ENCODE data around the gene CATSPERZ. TPM values are rescaled to one million over a fixed set of nuclear protein-coding genes. Genes with fewer than 3 reads are reported as not detected.

CATSPERZ gene
- total and polyA plus RNA-seq, 2 of the 8 experiments (the other 6 are each of a cell fraction or from before 2014, with no cell fraction given), result 0.77 TPM; not detected in 1

DNA sequence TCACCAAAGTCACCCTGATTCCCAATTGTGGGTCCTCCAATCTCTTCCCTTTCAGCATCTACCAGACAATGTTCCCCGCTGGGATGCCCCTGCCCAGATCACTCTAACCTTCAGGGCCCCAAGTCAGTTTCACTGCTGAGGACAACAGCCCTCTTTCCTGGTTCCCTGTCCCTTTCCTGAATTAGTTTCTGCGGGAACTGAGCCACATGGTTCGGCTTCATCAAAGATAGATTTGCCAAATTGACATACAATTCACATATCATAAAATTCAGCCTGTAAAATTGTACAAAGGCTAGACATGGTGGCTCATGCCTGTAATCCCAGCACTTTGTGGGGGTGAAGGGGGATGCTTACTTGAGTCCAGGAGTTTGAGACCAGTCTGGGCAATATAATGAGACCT, 27.8 kb downstream of the CATSPERZ start (continued):
- TF ChIP-seq, protein P1, sequence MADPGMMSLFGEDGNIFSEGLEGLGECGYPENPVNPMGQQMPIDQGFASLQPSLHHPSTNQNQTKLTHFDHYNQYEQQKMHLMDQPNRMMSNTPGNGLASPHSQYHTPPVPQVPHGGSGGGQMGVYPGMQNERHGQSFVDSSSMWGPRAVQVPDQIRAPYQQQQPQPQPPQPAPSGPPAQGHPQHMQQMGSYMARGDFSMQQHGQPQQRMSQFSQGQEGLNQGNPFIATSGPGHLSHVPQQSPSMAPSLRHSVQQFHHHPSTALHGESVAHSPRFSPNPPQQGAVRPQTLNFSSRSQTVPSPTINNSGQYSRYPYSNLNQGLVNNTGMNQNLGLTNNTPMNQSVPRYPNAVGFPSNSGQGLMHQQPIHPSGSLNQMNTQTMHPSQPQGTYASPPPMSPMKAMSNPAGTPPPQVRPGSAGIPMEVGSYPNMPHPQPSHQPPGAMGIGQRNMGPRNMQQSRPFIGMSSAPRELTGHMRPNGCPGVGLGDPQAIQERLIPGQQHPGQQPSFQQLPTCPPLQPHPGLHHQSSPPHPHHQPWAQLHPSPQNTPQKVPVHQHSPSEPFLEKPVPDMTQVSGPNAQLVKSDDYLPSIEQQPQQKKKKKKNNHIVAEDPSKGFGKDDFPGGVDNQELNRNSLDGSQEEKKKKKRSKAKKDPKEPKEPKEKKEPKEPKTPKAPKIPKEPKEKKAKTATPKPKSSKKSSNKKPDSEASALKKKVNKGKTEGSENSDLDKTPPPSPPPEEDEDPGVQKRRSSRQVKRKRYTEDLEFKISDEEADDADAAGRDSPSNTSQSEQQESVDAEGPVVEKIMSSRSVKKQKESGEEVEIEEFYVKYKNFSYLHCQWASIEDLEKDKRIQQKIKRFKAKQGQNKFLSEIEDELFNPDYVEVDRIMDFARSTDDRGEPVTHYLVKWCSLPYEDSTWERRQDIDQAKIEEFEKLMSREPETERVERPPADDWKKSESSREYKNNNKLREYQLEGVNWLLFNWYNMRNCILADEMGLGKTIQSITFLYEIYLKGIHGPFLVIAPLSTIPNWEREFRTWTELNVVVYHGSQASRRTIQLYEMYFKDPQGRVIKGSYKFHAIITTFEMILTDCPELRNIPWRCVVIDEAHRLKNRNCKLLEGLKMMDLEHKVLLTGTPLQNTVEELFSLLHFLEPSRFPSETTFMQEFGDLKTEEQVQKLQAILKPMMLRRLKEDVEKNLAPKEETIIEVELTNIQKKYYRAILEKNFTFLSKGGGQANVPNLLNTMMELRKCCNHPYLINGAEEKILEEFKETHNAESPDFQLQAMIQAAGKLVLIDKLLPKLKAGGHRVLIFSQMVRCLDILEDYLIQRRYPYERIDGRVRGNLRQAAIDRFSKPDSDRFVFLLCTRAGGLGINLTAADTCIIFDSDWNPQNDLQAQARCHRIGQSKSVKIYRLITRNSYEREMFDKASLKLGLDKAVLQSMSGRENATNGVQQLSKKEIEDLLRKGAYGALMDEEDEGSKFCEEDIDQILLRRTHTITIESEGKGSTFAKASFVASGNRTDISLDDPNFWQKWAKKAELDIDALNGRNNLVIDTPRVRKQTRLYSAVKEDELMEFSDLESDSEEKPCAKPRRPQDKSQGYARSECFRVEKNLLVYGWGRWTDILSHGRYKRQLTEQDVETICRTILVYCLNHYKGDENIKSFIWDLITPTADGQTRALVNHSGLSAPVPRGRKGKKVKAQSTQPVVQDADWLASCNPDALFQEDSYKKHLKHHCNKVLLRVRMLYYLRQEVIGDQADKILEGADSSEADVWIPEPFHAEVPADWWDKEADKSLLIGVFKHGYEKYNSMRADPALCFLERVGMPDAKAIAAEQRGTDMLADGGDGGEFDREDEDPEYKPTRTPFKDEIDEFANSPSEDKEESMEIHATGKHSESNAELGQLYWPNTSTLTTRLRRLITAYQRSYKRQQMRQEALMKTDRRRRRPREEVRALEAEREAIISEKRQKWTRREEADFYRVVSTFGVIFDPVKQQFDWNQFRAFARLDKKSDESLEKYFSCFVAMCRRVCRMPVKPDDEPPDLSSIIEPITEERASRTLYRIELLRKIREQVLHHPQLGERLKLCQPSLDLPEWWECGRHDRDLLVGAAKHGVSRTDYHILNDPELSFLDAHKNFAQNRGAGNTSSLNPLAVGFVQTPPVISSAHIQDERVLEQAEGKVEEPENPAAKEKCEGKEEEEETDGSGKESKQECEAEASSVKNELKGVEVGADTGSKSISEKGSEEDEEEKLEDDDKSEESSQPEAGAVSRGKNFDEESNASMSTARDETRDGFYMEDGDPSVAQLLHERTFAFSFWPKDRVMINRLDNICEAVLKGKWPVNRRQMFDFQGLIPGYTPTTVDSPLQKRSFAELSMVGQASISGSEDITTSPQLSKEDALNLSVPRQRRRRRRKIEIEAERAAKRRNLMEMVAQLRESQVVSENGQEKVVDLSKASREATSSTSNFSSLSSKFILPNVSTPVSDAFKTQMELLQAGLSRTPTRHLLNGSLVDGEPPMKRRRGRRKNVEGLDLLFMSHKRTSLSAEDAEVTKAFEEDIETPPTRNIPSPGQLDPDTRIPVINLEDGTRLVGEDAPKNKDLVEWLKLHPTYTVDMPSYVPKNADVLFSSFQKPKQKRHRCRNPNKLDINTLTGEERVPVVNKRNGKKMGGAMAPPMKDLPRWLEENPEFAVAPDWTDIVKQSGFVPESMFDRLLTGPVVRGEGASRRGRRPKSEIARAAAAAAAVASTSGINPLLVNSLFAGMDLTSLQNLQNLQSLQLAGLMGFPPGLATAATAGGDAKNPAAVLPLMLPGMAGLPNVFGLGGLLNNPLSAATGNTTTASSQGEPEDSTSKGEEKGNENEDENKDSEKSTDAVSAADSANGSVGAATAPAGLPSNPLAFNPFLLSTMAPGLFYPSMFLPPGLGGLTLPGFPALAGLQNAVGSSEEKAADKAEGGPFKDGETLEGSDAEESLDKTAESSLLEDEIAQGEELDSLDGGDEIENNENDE (IDR thresholded peaks at IDR 0.05; ENCODE audit: insufficient replicate concordance, low read length), result no peak
- no peak for TF ChIP-seq PHF8 (conservative IDR thresholded peaks at IDR 0.05; ENCODE audit: low read depth, low read length)
- TF ChIP-seq SIRT6 (IDR thresholded peaks at IDR 0.05; ENCODE audit: low read length), result no peak
- TF ChIP-seq POLR2A (IDR thresholded peaks at IDR 0.05; ENCODE audit: control extremely low read depth in 1 of 2, low read depth in 2 of 2, low read length in 2 of 2), result no peak
- no peak for TF ChIP-seq RNF2 (IDR thresholded peaks at IDR 0.05; ENCODE audit: borderline replicate concordance, low read depth, low read length, missing control alignments, poor library complexity, severe bottlenecking)
- TF ChIP-seq CREB1 (IDR thresholded peaks at IDR 0.05), result no peak
